Testis (tissue), 2 donors: ENCODE results near the gene PCBP3.

Experiments
- POLR2A ChIP-seq: fragments of 450-650 bp; IDR thresholded peaks from one replicate; pipeline ENCODE4 v1.6.1; 2017; ENCODE audit warnings: antibody characterized with exemption, mild to moderate bottlenecking, moderate library complexity
- TF ChIP-seq, protein P1 (sequence below), 3 experiments: fragments of 450-650 bp in 2 of 3; fragments of 200-600 bp in 1 of 3; sonication (generic) in 1 of 3; IDR thresholded peaks; one replicate each; pipeline ENCODE4 v1.5.1; 2016 to 2019; ENCODE audit warnings: antibody characterized with exemption in 3 of 3, mild to moderate bottlenecking in 2 of 3, moderate library complexity in 1 of 3

DNA sequence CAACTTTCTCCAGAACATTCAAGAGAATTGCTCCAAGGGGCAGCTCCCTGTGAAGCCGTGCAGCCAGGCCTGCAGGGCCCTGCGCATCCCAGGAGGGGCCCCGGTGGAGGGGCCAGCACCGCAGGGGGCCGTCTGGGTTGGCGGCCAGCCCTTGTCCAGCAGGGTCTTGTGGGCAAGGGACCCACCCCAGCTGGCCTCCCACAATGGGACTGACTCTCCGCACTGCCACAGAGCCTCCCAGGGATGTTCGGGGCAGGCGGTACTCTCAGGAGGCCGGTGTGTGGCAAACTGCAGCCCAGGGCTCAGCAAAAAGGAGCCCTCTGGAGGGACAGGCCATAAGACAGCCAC, 269.9 kb downstream of the PCBP3 start:
- TF ChIP-seq, protein P1, sequence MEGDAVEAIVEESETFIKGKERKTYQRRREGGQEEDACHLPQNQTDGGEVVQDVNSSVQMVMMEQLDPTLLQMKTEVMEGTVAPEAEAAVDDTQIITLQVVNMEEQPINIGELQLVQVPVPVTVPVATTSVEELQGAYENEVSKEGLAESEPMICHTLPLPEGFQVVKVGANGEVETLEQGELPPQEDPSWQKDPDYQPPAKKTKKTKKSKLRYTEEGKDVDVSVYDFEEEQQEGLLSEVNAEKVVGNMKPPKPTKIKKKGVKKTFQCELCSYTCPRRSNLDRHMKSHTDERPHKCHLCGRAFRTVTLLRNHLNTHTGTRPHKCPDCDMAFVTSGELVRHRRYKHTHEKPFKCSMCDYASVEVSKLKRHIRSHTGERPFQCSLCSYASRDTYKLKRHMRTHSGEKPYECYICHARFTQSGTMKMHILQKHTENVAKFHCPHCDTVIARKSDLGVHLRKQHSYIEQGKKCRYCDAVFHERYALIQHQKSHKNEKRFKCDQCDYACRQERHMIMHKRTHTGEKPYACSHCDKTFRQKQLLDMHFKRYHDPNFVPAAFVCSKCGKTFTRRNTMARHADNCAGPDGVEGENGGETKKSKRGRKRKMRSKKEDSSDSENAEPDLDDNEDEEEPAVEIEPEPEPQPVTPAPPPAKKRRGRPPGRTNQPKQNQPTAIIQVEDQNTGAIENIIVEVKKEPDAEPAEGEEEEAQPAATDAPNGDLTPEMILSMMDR (IDR thresholded peaks at IDR 0.05) = no peak
- TF ChIP-seq POLR2A = no peak
